Tibial nerve (tissue), 4 donors: Measurements from ENCODE around the gene QSER1. TPM values are rescaled to one million over a fixed set of nuclear protein-coding genes. Genes with fewer than 3 reads are reported as not detected.

Experiments used
- DNase-seq, 2 donors: peaks; one replicate each; pipeline ENCODE4 v3.0.0-alpha.2; 2019; ENCODE audit warnings: low spot score in 2 of 2
- H3K27ac ChIP-seq, 4 donors: fragments of 200-600 bp; sonication (generic) in 3 of 4; one replicate each; pipeline ENCODE4 v1.5.1; 2017 to 2019; ENCODE audit warnings: mild to moderate bottlenecking in 1 of 4
- H3K27me3 ChIP-seq, 2 donors: fragments of 200-600 bp; sonication (generic) in 1 of 2; one replicate each; pipeline versions ENCODE4 v1.5.1 to v1.6.0; 2017 to 2019
- H3K36me3 ChIP-seq, 3 donors: fragments of 200-600 bp; sonication (generic); one replicate each; pipeline ENCODE4 v1.5.1; 2018 to 2019
- H3K4me1 ChIP-seq, 4 donors: fragments of 200-600 bp; sonication (generic) in 3 of 4; one replicate each; pipeline ENCODE4 v1.5.1; 2017 to 2019
- H3K4me3 ChIP-seq, 4 donors: fragments of 200-600 bp; sonication (generic) in 3 of 4; one replicate each; pipeline ENCODE4 v1.5.1; 2017 to 2019; ENCODE audit warnings: mild to moderate bottlenecking in 1 of 4, moderate library complexity in 1 of 4
- H3K9me3 ChIP-seq, 4 donors: fragments of 200-600 bp; sonication (generic) in 3 of 4; one replicate each; pipeline ENCODE4 v1.5.1; 2017 to 2019
- EP300 ChIP-seq, 2 donors: sonication (generic); formaldehyde crosslinking; IDR thresholded peaks; one replicate each; pipeline ENCODE4 v1.6.1; 2017; ENCODE audit warnings: antibody characterized with exemption in 2 of 2, mild to moderate bottlenecking in 1 of 2
- POLR2A ChIP-seq, 2 donors: fragments of 450-650 bp; IDR thresholded peaks; one replicate each; pipeline ENCODE4 v1.6.1; 2017; ENCODE audit warnings: antibody characterized with exemption in 2 of 2, mild to moderate bottlenecking in 2 of 2, moderate library complexity in 2 of 2
- WGBS, 2 donors: methylation state at CpG; one replicate each; pipeline ENCODE4 v1.1.5; 2018; 5-methylcytosine and 5-hydroxymethylcytosine counted together
- total RNA-seq, 4 donors: library from RNA; depleted of rRNA; stranded (reverse); fragments of >200 nt; gene quantifications; one replicate each; pipeline ENCODE4 v1.1.0, GENCODE V29; 2016
- TF ChIP-seq, protein P1 (sequence below), 5 experiments: fragments of 200-600 bp in 3 of 5; fragments of 450-650 bp in 2 of 5; sonication (generic) in 3 of 5; IDR thresholded peaks; one replicate each; pipeline ENCODE4 v1.5.1; 2016 to 2019; ENCODE audit warnings: antibody characterized with exemption in 5 of 5, mild to moderate bottlenecking in 3 of 5, moderate library complexity in 2 of 5

Gene QSER1
- total RNA-seq, 4 donors from 2014 or later = 35.1 to 45.4 (median 36.2) TPM

DNA sequence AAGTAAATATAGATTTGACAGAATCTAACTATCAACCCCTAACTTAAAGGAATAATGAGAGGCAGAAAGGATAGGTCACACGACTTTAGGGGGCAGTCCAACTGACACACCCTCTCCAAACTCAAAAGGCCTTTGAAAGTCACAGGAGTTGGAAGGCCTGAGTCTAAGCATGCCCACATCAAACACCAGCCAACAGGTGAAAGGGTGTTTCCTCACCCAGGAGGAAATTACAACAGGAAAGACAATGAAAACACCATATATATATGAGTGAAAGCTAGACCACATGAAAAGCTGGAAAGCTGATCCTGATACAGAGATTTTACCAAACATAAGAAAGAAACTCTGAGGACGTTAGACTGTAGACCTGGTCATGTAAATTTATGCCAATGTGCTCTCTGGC, 112.6 kb downstream of the QSER1 start:
- H3K9me3 ChIP-seq = no peaks in the 10 kb centered on the region
- H3K4me1 ChIP-seq = no peaks in the 10 kb centered on the region
- no peaks in the 10 kb centered on the region for H3K36me3 ChIP-seq
- H3K4me3 ChIP-seq = no peak overlapping the region
- no peak for DNase-seq
- H3K27ac ChIP-seq = no peak overlapping the region
- TF ChIP-seq EP300 (IDR thresholded peaks at IDR 0.05) (no peak), POLR2A (IDR thresholded peaks at IDR 0.05) (no peak)
- TF ChIP-seq, protein P1, sequence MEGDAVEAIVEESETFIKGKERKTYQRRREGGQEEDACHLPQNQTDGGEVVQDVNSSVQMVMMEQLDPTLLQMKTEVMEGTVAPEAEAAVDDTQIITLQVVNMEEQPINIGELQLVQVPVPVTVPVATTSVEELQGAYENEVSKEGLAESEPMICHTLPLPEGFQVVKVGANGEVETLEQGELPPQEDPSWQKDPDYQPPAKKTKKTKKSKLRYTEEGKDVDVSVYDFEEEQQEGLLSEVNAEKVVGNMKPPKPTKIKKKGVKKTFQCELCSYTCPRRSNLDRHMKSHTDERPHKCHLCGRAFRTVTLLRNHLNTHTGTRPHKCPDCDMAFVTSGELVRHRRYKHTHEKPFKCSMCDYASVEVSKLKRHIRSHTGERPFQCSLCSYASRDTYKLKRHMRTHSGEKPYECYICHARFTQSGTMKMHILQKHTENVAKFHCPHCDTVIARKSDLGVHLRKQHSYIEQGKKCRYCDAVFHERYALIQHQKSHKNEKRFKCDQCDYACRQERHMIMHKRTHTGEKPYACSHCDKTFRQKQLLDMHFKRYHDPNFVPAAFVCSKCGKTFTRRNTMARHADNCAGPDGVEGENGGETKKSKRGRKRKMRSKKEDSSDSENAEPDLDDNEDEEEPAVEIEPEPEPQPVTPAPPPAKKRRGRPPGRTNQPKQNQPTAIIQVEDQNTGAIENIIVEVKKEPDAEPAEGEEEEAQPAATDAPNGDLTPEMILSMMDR (IDR thresholded peaks at IDR 0.05) = no peak
- WGBS, 2 donors = 43 to 63% methylated on average over 2 of the region's 2 CpGs
- H3K27me3 ChIP-seq = no peaks in the 10 kb centered on the region

DNA sequence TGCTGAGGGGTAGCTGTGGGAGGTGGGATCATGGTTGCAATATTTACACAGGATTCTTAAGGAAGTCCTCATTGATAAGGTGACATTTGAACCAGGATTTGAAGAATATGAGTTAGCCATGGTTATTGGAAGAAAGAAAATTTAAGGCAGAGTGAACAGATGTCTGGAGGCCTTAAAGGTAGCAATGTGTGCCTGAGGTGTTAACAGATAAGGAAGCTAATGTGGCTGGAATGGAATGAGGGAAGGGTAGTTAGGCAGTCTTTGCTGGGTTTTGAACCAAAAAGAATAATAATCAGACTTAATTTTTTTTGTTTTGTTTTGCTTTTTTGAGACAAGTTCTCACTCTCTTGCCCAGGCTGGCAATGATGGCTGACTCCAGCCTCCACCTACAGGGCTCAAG, 113.4 kb downstream of the QSER1 start:
- H3K36me3 ChIP-seq = no peaks in the 10 kb centered on the region
- no peak for DNase-seq

DNA sequence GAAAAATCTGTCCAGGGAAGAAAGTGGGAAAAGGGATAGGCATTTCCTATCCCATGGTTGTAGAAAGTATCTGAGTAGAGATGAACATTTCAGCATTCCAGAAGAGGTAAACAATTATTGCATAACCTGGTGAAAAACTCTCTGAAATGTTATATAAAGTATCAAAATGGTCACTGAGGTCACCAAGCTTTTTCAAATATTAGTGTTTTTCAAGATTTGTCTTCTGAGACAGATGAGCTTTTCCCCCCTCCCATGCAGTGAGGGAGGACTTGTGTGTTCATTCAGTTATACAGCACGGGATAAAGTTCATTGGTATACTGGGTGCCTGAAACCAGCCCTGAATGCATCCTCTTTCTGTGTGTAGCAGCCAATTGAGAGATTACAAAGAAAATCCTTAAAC, 121.1 kb downstream of the QSER1 start:
- Histone ChIP-seq H3K4me1 (peaks cover 0 to 24% (median 0%) of the 10 kb centered on the region in 4 donors), H3K36me3 (no peaks in the 10 kb centered on the region), H3K4me3 (no peak overlapping the region), H3K27ac (no peak overlapping the region), H3K27me3 (peaks cover 0 to 5% of the 10 kb centered on the region in 2 donors), H3K9me3 (no peaks in the 10 kb centered on the region)
- TF ChIP-seq POLR2A (IDR thresholded peaks at IDR 0.05) = no peak
- TF ChIP-seq, protein P1 (IDR thresholded peaks at IDR 0.05) = no peak
- no peak for TF ChIP-seq EP300 (IDR thresholded peaks at IDR 0.05)
- DNase-seq = no peak
- 25 to 42% methylated on average over 1 of the region's 1 CpG for WGBS, 2 donors

More for the DNA sequence above, 113.4 kb downstream of the QSER1 start:
- no peaks in the 10 kb centered on the region for H3K4me1 ChIP-seq
- TF ChIP-seq EP300 (IDR thresholded peaks at IDR 0.05) (no peak), POLR2A (IDR thresholded peaks at IDR 0.05) (no peak)
- TF ChIP-seq, protein P1 (IDR thresholded peaks at IDR 0.05) = no peak
- H3K27me3 ChIP-seq = no peaks in the 10 kb centered on the region
- no peaks in the 10 kb centered on the region for H3K9me3 ChIP-seq
- H3K4me3 ChIP-seq = no peak overlapping the region
- no peak overlapping the region for H3K27ac ChIP-seq

DNA sequence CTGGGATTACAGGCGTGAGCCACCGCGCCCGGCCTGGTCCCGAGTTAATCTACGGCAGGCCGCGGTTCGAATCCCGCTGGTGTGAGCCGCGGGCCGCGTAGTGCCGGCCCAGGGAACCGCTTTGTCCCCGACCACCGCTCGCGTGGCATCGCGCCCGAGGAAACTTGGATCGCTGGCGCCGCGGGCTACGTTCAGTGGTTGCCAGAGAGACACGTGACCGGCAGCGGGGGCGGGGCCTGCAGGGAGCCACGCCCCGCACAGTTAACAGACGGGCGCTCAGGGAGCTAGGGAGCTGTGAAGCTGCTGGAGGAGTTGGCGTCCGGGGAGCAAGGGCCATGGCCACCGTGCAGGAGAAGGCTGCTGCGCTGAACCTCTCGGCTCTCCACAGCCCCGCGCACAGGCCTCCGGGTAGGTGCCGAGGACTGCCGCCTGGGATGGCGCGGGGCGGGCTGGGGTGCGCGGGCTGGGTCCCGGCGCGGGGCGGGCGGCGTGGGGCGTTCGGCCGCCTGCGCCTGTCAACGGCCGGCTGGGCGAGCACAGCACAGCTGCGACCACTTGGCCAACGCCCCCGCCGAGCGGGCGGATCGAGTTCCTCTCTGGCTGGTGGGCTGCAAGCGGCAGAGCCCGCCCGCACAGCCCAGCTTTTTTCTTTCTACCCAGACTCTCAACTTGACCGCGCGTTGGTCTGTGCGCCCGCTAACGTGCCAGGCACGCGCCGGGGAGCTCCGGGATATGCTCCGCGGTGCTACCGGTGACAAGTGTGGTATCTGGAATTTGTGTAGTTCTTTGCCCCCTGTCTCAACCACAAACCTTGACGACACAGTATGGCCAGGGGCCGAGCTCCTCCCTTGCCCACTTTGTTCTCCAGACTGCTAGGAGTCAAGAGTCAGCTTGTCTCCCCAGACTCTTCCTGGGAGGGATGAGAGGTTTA, 123.3 kb downstream of the QSER1 start, which contains the start of gene DEPDC7:
Gene DEPDC7 (plus strand): TSS at position 258 of the 931 bp plus-strand sequence. CDS start 78 bp downstream, at position 336.
- DNase-seq = peak; percentile 81 to 89
- H3K4me3 ChIP-seq = peak within 1 kb of the TSS; percentile 54 to 66 (median 62)
- TF ChIP-seq EP300 (IDR thresholded peaks at IDR 0.05) (peak in 1 of 2 donors; percentile 84), POLR2A (IDR thresholded peaks at IDR 0.05) (peak; percentile 45 to 83)
- TF ChIP-seq, protein P1 (IDR thresholded peaks at IDR 0.05) = peak in 1 of 5 experiments; percentile 15
- peak within 1 kb of the TSS; percentile 55 to 84 (median 76) for H3K27ac ChIP-seq
- no peaks in the 10 kb centered on the region for H3K9me3 ChIP-seq
- 2 to 4% methylated on average over 31 to 50 of the region's 89 CpGs for WGBS, 2 donors
- H3K36me3 ChIP-seq = no peaks in the 10 kb centered on the region
- H3K4me1 ChIP-seq = peaks cover 0 to 28% (median 0%) of the 10 kb centered on the region in 4 donors
- H3K27me3 ChIP-seq = peaks cover 0 to 5% of the 10 kb centered on the region in 2 donors

GRCh38 chr11:33016654-33017053, 124.0 kb downstream of the QSER1 start:
- no peaks in the 10 kb centered on the region for H3K36me3 ChIP-seq
- H3K4me3 ChIP-seq = peak overlapping the region; percentile 54 to 66 (median 62)
- no peaks in the 10 kb centered on the region for H3K9me3 ChIP-seq
- 30 to 34% methylated on average over 4 of the region's 4 CpGs for WGBS, 2 donors
- TF ChIP-seq, protein P1 (IDR thresholded peaks at IDR 0.05) = no peak
- TF ChIP-seq EP300 (IDR thresholded peaks at IDR 0.05) = no peak
- TF ChIP-seq POLR2A (IDR thresholded peaks at IDR 0.05) = no peak
- H3K4me1 ChIP-seq = peaks cover 0 to 31% (median 0%) of the 10 kb centered on the region in 4 donors
- peak overlapping the region; percentile 55 to 84 (median 76) for H3K27ac ChIP-seq
- peaks cover 0 to 5% of the 10 kb centered on the region in 2 donors for H3K27me3 ChIP-seq
- DNase-seq = no peak
